Stimulated activated effector memory CD8-positive, alpha-beta T cell treated with anti-CD3 and anti-CD28 coated beads, Interleukin-12 subunit alpha, Interleukin-12 subunit beta, amount 100 ng/mL, for 72 hours (primary cell): ENCODE data around the gene PAGE4.

Source experiments
- ATAC-seq: fragments of 150-1000 bp; cut with Tn5 transposase; 2 replicates; pipeline ENCODE4 v1.10.0; 2021
- DNase-seq, 2 donors: peaks; one replicate each; pipeline ENCODE4 v3.0.0; 2021 to 2022; ENCODE audit warnings: low spot score in 2 of 2
- H3K27ac Mint-ChIP-seq: one replicate; pipeline ENCODE4 v1.8.0; 2022; ENCODE audit warnings: mild to moderate bottlenecking, mixed read lengths
- H3K36me3 Mint-ChIP-seq: one replicate; pipeline ENCODE4 v1.8.0; 2022; ENCODE audit warnings: mild to moderate bottlenecking, mixed read lengths
- H3K4me1 Mint-ChIP-seq: one replicate; pipeline ENCODE4 v1.8.0; 2022; ENCODE audit warnings: mixed read lengths
- H3K4me3 Mint-ChIP-seq: one replicate; pipeline ENCODE4 v1.8.0; 2022; ENCODE audit warnings: mild to moderate bottlenecking, mixed read lengths
- H3K9me3 Mint-ChIP-seq: one replicate; pipeline ENCODE4 v1.8.0; 2022; ENCODE audit warnings: mixed read lengths

PAGE4 gene

DNA sequence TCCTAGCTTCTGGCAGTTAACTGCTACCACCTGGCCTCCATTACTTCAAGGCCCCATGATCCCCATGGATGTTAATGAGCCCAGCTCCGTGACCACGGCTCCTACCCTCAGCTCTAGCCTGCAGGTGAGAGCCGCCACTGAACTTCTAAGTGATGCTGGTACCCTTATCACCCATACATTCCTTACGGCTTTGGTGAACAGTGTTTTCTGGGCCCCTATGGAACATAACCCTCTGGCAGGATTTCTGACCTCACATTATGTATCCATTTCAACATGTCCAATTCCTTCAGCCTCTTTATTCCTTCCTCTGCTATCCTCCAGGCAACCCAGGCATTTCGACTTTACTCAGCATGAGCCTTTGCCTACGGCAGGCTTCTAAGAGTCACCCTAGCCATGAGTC lies 24.6 kb downstream of the PAGE4 start:
- H3K36me3 Mint-ChIP-seq = no peaks in the 10 kb centered on the region
- H3K4me3 Mint-ChIP-seq = no peak overlapping the region

DNA sequence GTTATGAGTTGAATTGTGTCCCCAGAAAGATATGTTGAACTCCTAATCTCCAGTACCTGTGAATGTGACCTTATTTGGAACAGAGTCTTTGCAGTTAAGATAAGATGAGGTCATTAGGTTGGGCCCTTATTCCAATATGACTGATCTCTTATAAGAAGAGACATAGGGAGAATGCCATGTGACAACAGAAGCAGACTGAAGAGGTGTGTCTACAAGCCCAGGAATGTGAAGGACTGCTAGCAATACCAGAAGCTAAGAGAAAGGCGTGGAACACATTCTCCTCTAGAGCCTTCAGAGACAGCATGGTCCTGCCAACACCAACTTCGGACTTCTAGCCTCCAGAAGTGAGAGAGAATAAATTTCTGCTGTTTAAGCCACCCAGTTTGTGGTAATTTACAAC lies 27.7 kb downstream of the PAGE4 start:
- Mint-ChIP-seq H3K36me3 (no peaks in the 10 kb centered on the region), H3K27ac (no peak overlapping the region), H3K4me1 (no peaks in the 10 kb centered on the region), H3K9me3 (no peaks in the 10 kb centered on the region), H3K4me3 (no peak overlapping the region)
- ATAC-seq (no peak), DNase-seq (no peak)

More for the DNA sequence above, 24.6 kb downstream of the PAGE4 start:
- Mint-ChIP-seq H3K27ac (no peak overlapping the region), H3K4me1 (no peaks in the 10 kb centered on the region), H3K9me3 (no peaks in the 10 kb centered on the region)
- ATAC-seq (no peak), DNase-seq (no peak)

DNA sequence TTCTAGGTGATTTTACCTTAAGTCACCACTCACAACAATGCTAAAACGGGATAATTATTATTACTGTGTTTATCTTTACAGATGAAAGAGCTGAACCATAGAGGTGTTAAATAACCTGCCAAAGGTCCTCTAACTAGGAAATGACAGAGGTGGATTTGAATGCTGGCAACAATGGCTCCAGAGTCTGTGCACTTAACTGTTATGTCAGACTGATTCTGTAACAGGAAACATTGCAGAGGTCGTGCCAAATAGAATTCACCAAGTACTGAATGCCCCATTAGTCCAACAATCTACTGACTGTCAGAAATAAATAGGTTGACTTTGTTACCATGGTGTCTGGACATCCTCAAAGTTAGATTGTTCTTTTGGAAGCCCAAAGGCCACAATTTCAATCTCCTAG lies 29.2 kb downstream of the PAGE4 start:
- no peaks in the 10 kb centered on the region for H3K36me3 Mint-ChIP-seq
- DNase-seq = no peak
- H3K27ac Mint-ChIP-seq = no peak overlapping the region
- H3K4me3 Mint-ChIP-seq = no peak overlapping the region
- ATAC-seq = no peak
- H3K9me3 Mint-ChIP-seq = no peaks in the 10 kb centered on the region
- no peaks in the 10 kb centered on the region for H3K4me1 Mint-ChIP-seq

DNA sequence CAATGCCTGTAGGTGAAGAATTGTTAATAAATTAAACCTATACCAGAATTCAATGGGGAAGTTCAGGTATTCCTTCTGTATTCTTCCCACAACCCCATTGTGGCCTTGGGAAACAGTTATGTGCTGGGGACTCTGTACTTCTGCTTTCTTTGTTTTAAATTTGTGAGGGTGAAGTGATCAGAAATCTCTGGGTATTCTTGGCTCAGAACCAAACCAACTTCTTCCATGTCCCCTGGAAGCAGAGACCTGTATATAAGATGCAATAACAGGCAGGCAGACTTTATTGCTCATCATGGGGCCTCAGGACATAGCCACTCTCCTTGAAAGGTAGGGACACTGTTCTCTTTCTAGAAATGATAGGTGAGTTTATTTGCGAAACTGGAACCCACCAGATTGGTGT lies 30.4 kb downstream of the PAGE4 start:
- no peaks in the 10 kb centered on the region for H3K36me3 Mint-ChIP-seq
- ATAC-seq (no peak), DNase-seq (no peak)
- no peak overlapping the region for H3K27ac Mint-ChIP-seq
- H3K4me3 Mint-ChIP-seq = no peak overlapping the region
- H3K9me3 Mint-ChIP-seq = no peaks in the 10 kb centered on the region
- H3K4me1 Mint-ChIP-seq = no peaks in the 10 kb centered on the region

- Mint-ChIP-seq H3K4me3 (no peak overlapping the region), H3K36me3 (no peaks in the 10 kb centered on the region)
Measured at GRCh38 chrX:49860867-49861535, 31.9 kb downstream of the PAGE4 start.

GRCh38 chrX:49862093-49862492 lies 33.0 kb downstream of the PAGE4 start:
- Mint-ChIP-seq H3K4me1 (no peaks in the 10 kb centered on the region), H3K9me3 (no peaks in the 10 kb centered on the region), H3K4me3 (no peak overlapping the region), H3K36me3 (no peaks in the 10 kb centered on the region), H3K27ac (no peak overlapping the region)
- DNase-seq = no peak
- no peak for ATAC-seq

More at GRCh38 chrX:49860867-49861535, 31.9 kb downstream of the PAGE4 start:
- no peaks in the 10 kb centered on the region for H3K4me1 Mint-ChIP-seq
- no peaks in the 10 kb centered on the region for H3K9me3 Mint-ChIP-seq
- ATAC-seq = no peak
- DNase-seq = no peak
- H3K27ac Mint-ChIP-seq = no peak overlapping the region

- no peak for DNase-seq
- Mint-ChIP-seq H3K4me3 (no peak overlapping the region), H3K27ac (no peak overlapping the region)
Measured at GRCh38 chrX:49868739-49869138, 39.6 kb downstream of the PAGE4 start.

DNA sequence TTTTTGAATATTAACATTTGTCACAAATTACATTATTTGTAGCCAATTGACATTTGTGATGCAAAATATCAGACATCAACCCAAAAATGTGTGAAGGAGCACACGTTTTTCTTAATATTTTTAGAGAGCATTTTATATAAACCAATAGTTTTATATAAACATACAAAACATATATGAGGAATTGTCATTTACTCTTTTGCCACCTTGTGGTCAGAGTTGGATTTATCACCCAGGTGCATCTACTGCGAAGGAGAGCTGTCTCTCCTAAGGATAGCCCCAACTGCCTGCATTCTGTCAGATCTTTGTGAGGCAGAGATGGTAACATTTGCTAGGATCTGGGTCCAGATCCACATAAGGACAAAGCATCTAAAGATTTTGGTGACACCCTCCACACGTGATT lies 47.6 kb downstream of the PAGE4 start:
- H3K27ac Mint-ChIP-seq = no peak overlapping the region
- H3K4me3 Mint-ChIP-seq = no peak overlapping the region
- peaks cover 21% of the 10 kb centered on the region for H3K4me1 Mint-ChIP-seq
- no peaks in the 10 kb centered on the region for H3K36me3 Mint-ChIP-seq
- ATAC-seq (no peak), DNase-seq (peak in 1 of 2 donors; percentile 2)
- no peaks in the 10 kb centered on the region for H3K9me3 Mint-ChIP-seq

More at GRCh38 chrX:49868739-49869138, 39.6 kb downstream of the PAGE4 start:
- no peaks in the 10 kb centered on the region for H3K36me3 Mint-ChIP-seq
- no peaks in the 10 kb centered on the region for H3K4me1 Mint-ChIP-seq
- no peak for ATAC-seq
- H3K9me3 Mint-ChIP-seq = no peaks in the 10 kb centered on the region

DNA sequence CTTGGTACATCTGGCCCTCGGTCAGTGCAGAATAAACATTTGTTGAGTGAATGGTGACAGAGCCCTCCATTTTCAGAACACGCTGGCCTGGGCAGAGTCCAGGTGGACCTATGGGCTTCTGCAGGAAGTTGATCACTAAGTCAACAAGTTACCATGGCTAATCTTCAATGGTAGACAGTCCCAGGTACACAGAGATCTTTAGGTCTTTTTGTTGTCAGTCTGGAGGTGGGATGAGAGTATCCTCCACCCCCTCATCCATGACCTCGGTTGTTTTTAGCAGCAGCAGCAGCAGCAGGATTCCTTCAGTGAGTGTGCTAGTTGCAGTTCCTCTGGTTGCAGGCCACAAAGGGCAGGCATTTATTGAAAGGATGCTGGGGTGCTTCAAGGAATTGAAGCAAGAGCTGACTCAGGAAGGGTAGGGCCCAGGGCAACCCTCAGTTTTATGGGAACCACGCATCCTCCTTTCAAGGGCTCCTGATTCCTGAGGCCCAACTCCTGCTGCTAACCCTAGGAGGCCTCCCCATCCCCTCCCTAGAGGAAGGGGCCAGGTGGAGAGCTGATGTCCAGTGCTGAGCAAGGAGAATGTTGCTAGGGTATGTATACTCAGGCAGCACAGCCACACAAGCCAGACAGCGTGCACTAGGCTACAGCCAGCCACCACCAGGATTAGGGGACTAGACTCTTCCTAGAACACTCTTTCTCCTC lies 48.4 kb downstream of the PAGE4 start:
- Mint-ChIP-seq H3K4me3 (no peak overlapping the region), H3K4me1 (peaks cover 25% of the 10 kb centered on the region), H3K36me3 (no peaks in the 10 kb centered on the region), H3K27ac (no peak overlapping the region), H3K9me3 (no peaks in the 10 kb centered on the region)
- DNase-seq (no peak), ATAC-seq (no peak)

DNA sequence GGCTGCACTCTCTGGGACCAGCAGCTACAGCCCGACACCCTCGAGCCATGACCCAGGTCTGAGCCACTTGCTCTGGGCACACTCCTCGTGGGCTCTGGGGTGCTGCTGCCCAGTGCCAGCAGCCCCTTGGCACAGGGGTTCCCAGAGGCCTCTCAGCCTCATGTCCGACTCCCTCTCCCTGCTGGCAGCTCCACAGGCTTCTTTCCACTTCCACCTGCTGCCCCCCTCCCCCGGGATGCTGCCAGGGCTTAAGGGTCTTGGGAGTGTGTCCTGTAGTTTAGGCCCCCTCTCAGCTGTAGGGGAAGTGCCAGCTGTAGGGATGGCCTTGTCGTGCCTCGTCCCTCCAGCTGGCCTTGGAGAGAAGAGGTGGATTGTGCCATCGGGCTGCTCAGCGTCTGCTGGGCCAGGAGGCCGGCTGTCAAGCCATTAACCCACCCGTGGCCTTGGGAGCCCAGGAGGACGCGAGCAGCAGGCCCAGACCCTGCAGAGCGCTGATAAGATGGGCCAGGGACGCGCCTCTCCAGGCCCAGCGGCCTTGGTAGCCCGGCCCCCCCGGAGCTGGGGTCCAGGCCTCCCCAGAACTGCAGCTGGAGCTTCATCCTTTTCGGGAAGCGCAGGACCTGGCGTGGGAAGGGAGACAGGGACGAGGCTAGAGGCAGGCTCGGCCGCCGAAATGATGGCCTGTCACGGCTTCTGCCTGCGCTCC lies 49.2 kb downstream of the PAGE4 start:
- H3K36me3 Mint-ChIP-seq = no peaks in the 10 kb centered on the region
- peaks cover 25% of the 10 kb centered on the region for H3K4me1 Mint-ChIP-seq
- no peaks in the 10 kb centered on the region for H3K9me3 Mint-ChIP-seq
- no peak for DNase-seq
- ATAC-seq = no peak
- H3K27ac Mint-ChIP-seq = no peak overlapping the region
- peak overlapping the region; percentile 67 for H3K4me3 Mint-ChIP-seq

- peak; percentile 89 for ATAC-seq
- H3K36me3 Mint-ChIP-seq = no peaks in the 10 kb centered on the region
- peak; percentile 31 to 83 for DNase-seq
Measured at GRCh38 chrX:49878834-49879655, 49.9 kb downstream of the PAGE4 start, which contains the start of gene USP27X. USP27X (plus strand) TSS chrX:49879484; CDS start chrX:49880308, 824 bp downstream.

DNA sequence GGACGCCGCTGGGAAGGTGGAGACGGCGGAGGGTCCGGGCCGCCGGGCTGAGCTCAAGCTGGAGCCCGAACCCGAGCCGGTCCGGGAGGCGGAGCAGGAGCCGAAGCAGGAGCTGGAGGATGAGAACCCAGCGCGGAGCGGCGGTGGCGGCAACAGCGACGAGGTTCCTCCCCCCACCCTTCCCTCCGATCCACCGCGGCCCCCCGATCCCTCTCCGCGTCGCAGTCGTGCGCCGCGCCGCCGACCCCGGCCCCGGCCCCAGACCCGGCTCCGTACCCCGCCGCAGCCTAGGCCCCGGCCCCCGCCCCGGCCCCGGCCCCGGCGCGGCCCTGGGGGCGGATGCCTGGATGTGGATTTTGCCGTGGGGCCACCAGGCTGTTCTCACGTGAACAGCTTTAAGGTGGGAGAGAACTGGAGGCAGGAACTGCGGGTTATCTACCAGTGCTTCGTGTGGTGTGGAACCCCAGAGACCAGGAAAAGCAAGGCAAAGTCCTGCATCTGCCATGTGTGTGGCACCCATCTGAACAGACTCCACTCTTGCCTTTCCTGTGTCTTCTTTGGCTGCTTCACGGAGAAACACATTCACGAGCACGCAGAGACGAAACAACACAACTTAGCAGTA lies 50.7 kb downstream of the PAGE4 start:
- no peak overlapping the region for H3K27ac Mint-ChIP-seq
- H3K4me3 Mint-ChIP-seq = peak overlapping the region; percentile 67

More at GRCh38 chrX:49878834-49879655, 49.9 kb downstream of the PAGE4 start, which contains the start of gene USP27X:
- H3K4me3 Mint-ChIP-seq = peak within 1 kb of the TSS; percentile 67
- H3K9me3 Mint-ChIP-seq = no peaks in the 10 kb centered on the region
- H3K4me1 Mint-ChIP-seq = peaks cover 27% of the 10 kb centered on the region
- H3K27ac Mint-ChIP-seq = no peak within 1 kb of the TSS

GRCh38 chrX:49880668-49881067 lies 51.6 kb downstream of the PAGE4 start:
- ATAC-seq (no peak), DNase-seq (no peak)
- no peak overlapping the region for H3K27ac Mint-ChIP-seq
- H3K36me3 Mint-ChIP-seq = no peaks in the 10 kb centered on the region
- no peaks in the 10 kb centered on the region for H3K9me3 Mint-ChIP-seq
- H3K4me1 Mint-ChIP-seq = peaks cover 26% of the 10 kb centered on the region
- H3K4me3 Mint-ChIP-seq = peak overlapping the region; percentile 67

More for the DNA sequence above, 50.7 kb downstream of the PAGE4 start:
- DNase-seq (no peak), ATAC-seq (no peak)
- no peaks in the 10 kb centered on the region for H3K9me3 Mint-ChIP-seq
- H3K4me1 Mint-ChIP-seq = peaks cover 31% of the 10 kb centered on the region
- no peaks in the 10 kb centered on the region for H3K36me3 Mint-ChIP-seq
